Activated effector memory CD4-positive, alpha-beta T cell treated with anti-CD3 and anti-CD28 coated beads, Interleukin-2, amount 50 U/mL, for 16 hours (primary cell): ENCODE data around the gene TTC28.
"Not testable (repeated sequence)": the region's sequence is repeated elsewhere in the genome, so short reads cannot be mapped to it uniquely, and the experiment has no call there.

ENCODE experiments used
- DNase-seq: peaks from one replicate; pipeline ENCODE4 v3.0.0-alpha.2; 2020

TTC28 gene

DNA sequence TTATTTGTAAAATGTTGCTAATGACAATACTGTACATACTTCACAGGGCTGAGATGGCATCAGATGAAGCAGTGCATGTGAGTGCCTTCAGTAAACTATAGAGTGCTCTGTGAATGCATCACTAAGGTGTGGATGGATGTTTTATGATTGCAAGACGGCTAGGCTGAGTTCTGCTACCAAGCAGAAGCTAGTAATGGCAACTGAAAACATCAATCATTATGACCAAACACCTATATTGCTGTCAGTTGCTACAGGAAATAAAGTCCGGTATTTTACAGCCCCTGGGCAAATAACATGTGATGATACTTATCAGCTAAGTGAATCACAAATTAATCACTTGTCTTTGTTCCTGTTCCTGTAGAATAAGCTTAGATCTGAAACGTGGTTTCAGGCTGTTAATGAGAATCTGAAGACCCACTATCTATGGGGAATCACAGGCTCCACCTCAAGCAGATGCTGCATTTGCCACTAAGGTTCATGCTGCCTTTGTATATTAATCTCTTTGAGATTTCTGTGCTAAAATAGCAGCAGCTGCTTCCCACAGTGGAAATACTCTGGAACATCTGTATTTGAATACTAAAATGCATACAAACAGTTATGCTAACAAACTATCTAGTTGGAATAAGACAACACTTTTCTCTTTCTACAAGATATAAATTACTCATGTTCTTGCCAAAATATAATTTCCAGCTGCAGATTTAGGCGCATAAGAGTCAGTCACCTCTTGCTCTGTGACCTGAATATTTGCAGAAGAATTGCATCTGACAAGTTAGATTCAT is 506.6 kb downstream of the TTC28 start:
- no peak for DNase-seq

DNA sequence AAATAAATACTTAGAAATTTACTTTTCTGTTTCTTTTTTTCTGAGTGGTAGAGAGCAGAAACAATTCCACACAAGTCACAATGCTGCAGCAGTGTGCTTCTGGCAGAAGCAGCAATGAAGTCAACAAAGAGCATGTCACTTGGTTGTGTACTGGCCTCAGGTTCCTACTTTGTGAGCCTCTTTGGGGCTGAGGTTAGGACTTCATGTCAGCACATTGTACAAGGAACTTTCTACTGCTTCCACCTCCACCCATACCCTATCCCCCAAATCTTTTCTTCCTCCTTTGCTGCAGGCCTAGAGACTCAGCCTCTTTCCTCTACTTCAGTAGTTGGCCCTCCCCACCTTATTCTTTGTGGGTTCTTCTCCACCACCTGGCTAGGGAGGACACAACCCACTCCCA is 507.9 kb downstream of the TTC28 start:
- no peak for DNase-seq

DNA sequence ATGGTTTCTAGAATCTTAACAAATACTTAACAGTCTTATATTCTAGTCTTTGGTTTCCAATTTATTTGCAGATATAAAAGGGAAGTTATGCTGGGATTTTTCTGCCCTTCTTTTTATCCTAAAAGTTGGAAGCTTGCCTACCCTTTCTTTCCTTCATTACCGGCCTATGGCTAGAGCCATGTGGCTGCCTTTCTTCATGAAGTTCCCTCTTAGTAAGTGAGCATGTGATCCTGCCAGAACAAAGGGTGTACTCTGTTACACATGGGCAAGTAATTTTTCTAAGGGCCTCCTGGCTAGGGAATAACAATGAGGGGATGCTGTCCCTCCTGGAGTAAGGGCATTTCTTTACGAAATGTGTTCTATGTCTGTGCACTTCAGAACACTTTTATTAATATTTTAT is 508.5 kb downstream of the TTC28 start:
- DNase-seq = no peak

DNA sequence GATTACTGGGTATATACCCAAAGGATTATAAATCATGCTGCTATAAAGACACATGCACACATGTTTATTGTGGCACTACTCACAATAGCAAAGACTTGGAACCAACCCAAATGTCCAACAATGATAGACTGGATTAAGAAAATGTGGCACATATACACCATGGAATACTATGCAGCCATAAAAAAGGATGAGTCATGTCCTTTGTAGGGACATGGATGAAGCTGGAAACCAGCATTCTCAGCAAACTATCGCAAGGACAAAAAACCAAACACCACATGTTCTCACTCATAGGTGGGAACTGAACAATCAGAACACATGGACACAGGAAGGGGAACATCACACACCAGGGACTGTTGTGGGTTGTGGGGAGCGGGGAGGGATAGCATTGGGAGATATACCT is 510.3 kb downstream of the TTC28 start:
- not testable (repeated sequence) for DNase-seq

DNA sequence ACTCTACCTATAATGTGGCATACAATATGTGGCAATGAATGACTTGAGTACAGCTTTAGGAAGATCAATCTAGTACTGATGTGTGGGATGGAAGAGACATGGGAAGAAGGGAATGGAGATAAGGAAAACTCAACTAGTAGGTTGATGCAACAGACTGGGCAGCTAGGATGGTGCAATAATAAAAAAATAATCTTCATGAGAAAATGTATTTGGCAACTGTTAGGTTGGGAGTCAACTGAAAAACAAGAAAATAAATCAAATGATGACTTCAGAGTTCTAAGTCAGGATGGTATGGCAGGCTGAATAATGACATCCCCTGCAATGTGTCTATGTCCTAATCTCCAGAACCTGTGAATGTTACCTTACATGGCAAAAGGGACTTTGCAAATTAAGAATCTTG is 523.8 kb downstream of the TTC28 start:
- DNase-seq = no peak

DNA sequence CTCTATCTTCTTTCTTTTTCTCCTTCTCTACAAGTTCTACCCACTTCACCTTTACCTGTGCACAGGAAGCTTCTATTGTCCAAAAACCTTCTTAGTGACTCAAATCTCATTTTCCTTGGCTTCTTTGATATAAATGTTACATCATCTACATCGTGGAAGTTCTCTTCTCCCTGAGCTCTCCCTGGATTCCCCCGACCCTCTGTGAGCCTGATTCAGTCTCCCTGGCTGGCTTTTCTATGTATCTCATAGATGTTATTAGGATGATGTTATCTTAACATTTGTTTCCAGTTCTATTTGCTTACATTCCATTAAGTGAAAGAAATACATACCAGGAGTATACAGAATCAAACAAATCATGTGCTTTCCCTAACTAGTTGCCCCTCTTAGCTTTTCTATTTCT is 524.8 kb downstream of the TTC28 start:
- DNase-seq = no peak

DNA sequence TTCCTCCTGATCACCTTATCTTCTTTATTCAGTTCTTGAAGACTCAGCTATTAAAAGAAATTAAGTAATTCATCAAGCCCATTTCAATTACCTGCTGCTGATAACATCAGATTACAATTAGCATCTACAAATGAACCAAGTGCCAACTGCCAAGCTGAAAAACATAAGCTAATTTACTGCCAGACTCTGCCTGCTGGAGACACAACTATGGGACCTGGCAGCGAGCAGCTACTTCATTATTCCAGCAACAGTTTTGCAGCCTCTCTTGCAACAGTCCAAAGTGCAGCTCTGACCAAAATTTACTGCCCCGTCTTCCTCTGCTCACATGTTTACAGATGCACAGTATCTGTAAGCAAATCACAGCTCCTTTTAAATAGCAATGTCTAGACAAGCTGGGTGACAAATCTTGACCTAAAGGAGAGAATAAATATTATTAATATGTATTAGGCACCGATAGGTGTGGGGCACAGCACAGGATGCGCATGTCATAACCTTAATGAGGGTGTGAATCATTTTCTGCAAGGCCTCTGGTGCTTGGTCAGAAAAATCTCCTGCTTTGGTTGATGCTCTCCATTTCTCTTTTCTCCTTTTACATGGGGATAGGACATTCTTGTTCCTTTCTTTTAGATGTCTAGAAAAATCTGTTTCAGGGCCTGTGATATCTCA is 528.4 kb downstream of the TTC28 start:
- no peak for DNase-seq

DNA sequence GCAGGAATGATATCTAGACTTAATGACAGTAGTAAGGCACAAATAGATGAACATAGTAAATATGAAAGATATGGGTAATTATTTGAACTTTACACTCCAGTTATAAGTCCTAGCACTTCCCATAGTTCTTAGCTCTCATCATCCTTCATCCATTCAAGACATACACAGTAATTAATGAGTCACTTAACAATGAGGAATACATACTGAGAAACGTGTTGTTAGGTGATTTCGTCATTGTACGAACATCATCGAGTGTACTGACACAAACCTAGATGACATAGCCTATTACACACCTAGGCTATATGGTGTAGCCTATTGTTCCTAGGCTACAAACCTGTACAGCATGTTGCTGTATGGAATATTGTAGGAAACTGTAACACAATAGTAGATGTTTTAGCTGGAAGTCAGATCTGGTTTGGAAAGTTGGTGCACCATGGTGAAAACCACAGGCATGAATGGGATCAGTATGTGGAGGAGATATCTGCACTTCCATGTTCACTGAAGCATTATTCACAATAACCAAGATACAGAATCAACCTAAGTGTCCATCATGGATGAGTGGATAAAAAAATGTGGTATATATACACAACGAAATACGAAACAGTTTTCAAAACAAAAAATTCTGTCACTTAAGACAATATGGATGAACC is 530.7 kb downstream of the TTC28 start:
- no peak for DNase-seq

DNA sequence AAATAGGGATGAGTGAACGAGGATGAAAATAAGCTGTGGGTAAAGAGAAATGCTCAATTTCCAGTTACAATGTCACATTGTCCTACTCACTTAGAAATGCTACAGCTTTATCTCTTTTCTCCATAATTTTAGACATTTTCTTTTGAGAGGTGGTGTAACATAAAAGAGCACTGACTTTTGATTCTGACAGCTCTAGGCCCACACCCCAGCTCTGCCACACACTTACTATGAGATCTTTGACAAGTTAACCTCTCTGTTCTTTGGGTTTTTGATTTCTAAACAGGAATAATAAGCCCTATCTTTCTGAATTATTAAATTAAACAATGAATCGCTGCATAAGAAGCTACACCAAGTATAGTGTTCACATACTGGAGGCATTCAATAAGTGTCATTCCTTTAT is 532.2 kb downstream of the TTC28 start:
- no peak for DNase-seq

DNA sequence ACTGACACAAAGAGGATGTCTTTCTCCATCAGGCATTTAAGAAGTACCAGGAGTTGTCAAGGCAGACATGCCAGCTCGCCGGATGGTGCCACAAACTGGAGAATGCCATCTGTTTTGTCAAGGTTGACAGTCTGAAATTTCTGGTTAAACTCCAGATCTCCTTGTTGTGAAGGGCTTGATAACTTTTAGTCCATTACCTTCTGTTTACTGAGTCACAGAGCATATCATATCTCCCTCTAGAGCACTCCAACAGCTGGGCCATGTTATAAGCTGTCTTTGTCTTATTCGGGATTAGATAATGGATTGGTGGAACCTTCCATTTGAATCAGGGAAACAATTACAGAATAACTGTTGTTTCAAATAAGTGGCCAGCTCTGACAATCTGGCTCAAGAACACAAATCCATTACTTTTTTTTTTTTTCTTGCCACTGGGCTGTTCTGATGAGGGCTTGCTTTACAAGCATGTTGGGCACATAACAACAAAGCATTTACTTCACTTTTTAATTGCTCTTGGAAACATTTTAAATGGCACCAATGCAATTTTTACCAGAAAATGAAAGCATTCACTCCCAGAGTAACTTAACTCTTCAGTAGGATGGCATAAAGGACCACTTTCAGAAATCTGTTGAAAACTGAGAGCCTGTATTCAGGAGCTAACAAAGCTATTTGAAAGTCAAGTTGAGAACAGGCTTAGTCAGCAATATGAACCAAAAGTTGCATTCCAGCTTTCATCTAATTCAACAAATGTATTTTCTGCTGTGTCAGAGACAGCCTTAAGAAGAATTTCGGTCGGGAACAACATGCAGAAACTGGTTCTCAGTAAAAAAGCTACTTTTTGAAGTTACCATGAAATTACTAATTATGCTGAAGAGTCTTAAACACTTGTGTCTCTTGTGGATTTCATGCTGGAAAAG is 533.0 kb downstream of the TTC28 start:
- no peak for DNase-seq

DNA sequence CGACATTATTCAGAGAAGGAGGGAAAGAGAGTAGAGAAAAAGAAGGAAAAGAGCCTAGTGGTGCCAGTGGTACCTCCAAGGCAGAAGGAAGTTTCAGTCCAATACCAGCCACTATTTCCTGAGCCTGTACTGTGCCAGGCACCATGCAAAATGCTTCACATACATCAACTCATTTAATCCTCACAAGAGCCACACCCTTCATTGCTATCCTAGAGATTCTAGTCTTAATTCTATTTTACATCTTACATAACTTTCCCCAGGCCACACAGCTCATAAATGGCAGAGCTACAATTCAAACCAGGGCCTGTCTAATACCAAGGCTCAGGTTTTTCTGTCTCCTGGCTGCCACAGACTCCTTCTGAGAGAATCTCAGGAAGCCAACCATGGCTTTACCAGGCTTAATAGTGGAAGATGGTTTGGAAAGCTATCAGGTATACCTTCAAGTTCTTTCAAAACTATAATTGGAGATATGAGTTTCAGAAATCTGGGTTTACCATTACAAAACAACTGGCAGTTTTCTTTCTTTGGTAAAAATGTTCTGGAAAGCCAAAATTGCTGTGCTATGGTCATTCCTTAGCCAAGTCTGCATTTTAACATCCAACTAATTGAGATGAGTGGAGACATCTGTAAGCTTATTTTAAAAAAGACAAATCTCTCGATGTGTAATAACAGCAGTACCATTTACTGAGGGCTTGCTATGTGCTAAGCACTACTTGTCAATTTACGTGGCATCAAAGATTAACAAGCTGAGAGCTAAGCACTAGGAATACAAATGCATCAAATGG is 535.5 kb downstream of the TTC28 start:
- DNase-seq = no peak

DNA sequence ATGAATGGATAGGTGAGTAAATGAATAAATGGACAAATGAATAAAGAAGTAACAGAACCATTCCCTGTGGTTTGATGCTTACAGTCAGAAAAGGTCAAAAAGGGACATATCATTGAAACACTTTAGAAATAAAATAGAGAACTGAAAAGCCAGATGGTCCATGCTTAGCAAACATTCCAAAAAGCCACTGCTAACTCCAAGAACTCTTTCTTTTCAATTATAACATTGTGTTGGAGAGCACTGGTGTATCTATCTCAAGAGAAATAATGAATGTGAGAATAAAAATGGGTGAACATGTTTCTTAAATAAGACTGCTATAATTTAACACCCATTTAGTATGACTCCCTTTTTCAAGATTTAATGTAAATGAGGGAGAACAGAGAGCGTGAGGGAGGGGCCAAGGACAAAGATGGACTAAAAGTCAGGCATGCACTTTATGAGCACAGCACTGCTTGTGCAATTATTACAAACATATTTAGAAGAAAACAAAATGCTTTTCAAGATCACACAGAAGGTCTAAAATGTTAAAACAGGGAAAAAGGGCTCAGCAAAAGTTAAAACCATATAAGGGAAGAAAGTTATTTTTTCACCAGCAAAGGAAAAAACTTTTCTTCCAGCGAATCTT is 536.3 kb downstream of the TTC28 start:
- no peak for DNase-seq

DNA sequence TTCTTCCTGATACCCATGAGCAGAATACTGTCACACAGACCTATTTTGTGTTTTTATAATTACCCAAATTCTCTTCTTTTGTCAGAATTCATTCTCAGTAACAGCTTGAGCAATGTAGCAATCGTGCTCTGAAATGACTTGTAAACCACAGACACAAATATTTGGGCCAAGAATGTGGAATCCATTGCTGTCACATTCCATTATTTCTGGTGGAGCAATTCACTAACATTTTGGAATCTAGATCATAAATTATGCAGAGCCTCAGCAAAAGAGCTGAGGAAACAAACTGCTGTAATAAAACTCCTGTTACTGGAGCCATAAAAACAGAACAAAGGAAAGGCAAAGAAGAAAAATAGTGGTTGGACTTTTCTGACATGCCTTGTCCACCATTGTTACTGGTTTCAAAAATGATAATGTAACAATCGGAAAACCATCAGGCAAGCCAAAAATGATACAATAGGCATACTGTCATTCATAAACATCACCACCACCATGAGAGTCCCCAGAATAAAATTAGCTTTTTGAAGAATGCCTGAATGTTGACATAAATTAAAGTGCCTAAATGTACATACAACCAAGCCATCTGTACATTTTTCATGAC is 537.2 kb downstream of the TTC28 start:
- no peak for DNase-seq

DNA sequence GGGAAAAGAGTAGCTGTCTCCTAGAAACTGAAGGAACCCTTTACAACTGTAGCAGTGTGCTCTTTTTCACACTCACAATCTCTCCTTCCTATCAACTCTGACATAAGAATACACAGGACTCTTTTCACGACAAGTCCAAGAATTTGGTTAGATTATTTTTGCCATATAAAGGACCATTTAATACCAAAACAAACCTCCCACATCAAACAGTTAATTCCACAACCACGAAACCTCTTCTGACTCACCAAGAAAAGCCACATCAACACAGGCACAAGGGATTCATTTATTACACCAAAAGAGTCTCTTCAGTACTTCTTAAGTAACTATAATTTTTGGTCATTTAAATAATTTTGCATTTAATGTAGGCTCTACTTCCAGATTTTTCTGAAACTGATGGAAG is 538.0 kb downstream of the TTC28 start:
- no peak for DNase-seq

DNA sequence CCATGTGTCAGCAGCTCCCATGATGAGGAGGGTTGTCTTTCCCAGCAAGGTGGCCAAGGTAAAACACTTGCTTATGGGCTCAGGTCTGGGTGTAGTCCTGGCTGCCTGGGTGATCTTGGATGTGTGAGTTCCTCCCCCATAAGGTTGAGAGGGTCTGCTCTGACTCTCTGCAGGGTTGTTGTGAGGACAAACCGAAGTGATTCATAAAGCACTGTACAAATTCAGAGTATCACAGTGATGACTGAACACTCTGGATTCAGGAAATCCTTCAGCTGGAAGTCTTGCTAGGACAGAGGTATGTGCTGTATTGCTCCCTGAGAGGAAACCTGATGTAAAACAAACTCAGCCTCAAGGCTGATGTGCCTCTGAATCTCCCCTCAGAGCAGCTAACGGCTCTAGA is 539.7 kb downstream of the TTC28 start:
- DNase-seq = no peak

DNA sequence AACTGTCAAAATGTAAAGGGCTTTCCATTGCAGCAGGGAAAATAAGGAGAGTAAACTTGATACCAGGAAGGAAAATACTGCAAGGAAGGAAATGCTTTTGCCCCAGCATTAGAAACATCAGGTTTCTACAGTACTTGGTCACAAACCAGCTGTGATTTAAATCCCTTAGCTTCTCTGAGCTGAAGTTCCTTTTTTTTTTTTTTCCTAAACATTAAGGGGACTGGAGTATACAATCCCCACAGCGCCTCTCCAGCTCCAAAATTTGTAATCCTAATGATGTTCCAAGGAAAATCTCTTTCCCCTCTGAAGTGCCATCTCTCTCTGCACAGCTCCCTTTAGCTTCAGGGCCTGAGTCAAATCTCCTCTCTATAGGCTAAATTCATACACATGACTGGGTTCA is 540.1 kb downstream of the TTC28 start:
- no peak for DNase-seq

DNA sequence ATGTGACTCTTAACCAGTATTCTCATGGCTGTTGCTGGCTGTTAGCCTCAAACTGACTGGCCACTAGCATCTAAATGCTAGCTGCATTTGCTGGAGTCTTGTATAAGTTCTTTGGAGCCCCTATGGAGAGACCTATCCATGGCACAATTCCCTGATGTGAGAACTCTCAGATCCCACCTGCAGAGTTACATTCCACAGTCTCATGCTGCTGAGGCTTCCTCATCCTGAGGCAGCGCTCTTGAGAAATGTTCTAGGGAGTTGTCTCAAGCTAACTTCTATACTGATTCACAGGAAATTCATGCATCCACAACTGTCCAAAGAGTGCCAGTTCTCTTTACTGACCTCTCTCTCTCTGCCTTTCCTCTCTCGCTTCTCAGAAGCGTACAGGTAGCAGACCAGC is 542.6 kb downstream of the TTC28 start:
- DNase-seq = no peak

DNA sequence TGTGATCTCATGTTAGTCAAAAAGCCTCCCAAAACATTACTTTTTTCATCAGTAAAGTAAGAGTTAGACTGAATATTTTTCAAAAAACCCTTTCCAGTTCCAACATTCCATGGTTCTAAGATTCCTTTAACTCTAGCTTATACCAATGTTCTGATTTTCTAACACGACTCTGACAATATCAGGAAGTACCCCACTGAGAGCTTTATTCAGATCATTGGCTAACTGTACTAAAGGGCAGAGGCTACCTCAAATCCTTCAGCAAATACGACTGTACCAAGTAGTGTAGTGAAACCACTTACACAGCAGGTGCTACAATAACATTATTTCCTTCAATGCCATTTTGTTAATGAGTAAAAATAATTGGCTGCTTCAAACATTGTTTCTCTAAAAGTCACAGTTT is 547.2 kb downstream of the TTC28 start:
- DNase-seq = no peak

DNA sequence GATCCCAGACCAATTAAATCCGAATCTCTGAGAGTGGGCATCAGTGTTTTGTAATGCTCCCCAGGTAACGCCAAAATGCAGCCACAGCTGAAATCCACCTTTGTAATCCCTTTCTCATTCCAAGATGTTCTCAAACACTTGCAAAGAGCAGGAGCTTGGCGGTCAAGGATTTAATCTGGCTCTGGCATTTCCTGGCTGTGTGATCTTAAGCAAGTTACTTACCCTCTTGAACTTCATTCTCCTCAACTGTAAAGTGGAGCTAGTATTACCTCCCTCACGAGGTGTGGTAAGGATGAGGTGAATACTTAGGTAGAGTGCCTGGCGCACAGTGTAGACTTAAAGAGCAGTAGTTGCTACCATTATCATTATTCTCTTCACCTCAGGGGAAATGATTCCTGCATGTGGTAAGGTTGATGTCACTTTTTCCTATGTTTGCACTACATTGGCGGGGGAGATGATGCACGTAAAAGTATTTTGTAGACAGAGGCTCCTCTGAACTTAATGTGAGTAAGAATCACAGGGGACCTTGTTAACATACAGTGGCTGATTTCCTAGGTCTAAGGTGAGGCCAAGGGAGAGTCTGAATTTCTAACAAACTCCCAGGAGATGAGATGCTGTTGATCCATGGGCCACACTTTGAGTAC is 550.2 kb downstream of the TTC28 start:
- no peak for DNase-seq

DNA sequence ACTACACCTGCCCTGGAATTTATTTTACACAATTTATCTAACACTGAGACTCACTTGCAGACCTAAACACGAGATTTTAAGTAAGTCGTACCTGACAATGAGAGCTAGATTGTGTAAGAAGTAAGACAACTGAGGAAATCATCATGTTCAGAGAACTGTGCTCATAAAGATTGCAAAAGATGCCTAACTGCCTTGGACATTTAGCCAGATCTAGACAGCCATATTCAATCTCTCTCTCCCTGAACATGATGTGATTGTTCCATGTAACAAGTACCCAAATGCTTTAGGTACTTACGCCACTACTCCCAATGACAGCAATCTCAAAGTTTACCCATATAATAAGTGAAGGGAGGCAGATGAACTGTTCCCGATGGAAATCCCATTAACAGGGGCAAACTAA is 550.8 kb downstream of the TTC28 start:
- DNase-seq = no peak

DNA sequence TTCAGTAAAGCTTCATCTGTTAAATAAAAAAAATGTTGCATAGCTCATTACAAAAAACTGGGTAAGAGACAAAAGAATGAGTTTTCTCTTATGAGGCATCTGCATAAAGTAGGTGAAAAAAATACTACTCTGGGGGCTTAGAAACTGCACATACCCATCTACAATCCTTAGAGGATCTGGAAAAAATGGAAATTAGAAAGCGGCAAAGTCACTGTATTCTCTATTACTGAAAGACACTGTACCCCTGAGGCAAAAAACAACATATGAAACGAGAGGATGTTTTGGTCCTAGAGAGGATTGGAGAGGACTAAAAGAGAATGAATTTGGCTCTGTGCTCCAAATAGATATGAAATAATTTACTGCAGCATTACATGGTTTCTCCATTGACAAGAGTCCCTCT is 553.8 kb downstream of the TTC28 start:
- no peak for DNase-seq
